Measurements from ENCODE around the gene THAP12.

DNA sequence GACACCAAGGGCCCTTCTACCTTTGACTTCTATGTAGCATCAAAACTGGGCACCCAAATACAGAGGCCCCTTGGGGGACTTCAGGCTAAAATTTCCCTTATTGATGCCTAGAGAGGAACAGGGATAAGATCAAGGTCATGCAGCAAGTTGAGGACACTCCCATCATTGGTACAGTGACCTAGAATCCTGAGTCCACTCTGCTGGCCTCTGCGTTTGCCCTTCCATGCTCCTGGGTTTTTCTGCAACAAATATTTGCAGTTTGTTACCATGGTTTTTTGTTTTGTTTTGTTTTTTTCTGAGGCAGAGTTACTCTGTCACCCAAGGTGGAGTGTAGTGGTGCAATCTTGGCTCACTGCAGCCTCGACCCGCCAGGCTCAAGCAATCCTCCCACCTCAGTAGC, 64.2 kb downstream of the THAP12 start:
- TF ChIP-seq, protein P1, sequence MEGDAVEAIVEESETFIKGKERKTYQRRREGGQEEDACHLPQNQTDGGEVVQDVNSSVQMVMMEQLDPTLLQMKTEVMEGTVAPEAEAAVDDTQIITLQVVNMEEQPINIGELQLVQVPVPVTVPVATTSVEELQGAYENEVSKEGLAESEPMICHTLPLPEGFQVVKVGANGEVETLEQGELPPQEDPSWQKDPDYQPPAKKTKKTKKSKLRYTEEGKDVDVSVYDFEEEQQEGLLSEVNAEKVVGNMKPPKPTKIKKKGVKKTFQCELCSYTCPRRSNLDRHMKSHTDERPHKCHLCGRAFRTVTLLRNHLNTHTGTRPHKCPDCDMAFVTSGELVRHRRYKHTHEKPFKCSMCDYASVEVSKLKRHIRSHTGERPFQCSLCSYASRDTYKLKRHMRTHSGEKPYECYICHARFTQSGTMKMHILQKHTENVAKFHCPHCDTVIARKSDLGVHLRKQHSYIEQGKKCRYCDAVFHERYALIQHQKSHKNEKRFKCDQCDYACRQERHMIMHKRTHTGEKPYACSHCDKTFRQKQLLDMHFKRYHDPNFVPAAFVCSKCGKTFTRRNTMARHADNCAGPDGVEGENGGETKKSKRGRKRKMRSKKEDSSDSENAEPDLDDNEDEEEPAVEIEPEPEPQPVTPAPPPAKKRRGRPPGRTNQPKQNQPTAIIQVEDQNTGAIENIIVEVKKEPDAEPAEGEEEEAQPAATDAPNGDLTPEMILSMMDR (IDR thresholded peaks at IDR 0.05), result no peak
- TF ChIP-seq POLR2A (IDR thresholded peaks at IDR 0.05), result no peak
